Stimulated activated CD4-positive, alpha-beta T cell treated with anti-CD3 and anti-CD28 coated beads, Interleukin-4, amount 100 ng/mL, for 48 hours (primary cell): ENCODE results near the gene TUSC2.
"Not testable (repeated sequence)": the region's sequence is repeated elsewhere in the genome, so short reads cannot be mapped to it uniquely, and the experiment has no call there.

Experiments used
- DNase-seq, 2 donors: peaks; one replicate each; pipeline ENCODE4 v3.0.0-alpha.2; 2020; ENCODE audit warnings: low read depth in 2 of 2

The TUSC2 gene

GRCh38 chr3:50318615-50319014 lies 9.4 kb downstream of the TUSC2 start:
- DNase-seq: no peak

GRCh38 chr3:50318163-50318562 lies 9.9 kb downstream of the TUSC2 start:
- no peak for DNase-seq

- no peak for DNase-seq
Measured at GRCh38 chr3:50317300-50317699, 10.7 kb downstream of the TUSC2 start.

- no peak for DNase-seq
Measured at GRCh38 chr3:50316657-50317242, 11.3 kb downstream of the TUSC2 start.

GRCh38 chr3:50314816-50315215 lies 13.2 kb downstream of the TUSC2 start:
- no peak for DNase-seq

GRCh38 chr3:50314342-50314741 lies 13.7 kb downstream of the TUSC2 start:
- no peak for DNase-seq

- DNase-seq: not testable (repeated sequence)
Measured at GRCh38 chr3:50312041-50312440, 16.0 kb downstream of the TUSC2 start.

GRCh38 chr3:50304601-50305000 lies 23.4 kb downstream of the TUSC2 start:
- no peak for DNase-seq

GRCh38 chr3:50303013-50303815 lies 24.8 kb downstream of the TUSC2 start, which contains the start of gene HYAL1:
TSS of gene HYAL1 (minus strand) at chr3:50303574. CDS start at chr3:50302956, 618 bp downstream.
- no peak for DNase-seq

- DNase-seq: no peak
Measured at GRCh38 chr3:50302095-50303012, 25.7 kb downstream of the TUSC2 start.

- no peak for DNase-seq
Measured at GRCh38 chr3:50300681-50301254, 27.3 kb downstream of the TUSC2 start.

GRCh38 chr3:50299929-50300680 lies 27.9 kb downstream of the TUSC2 start:
- no peak for DNase-seq

- no peak for DNase-seq
Measured at GRCh38 chr3:50299638-50299928, 28.4 kb downstream of the TUSC2 start.

GRCh38 chr3:50298836-50299637 lies 29.0 kb downstream of the TUSC2 start, which contains the start of the genes HYAL3 and NAA80:
TSS of gene HYAL3 (minus strand) at chr3:50299405. CDS start at chr3:50295602, 3,803 bp downstream.
TSS of gene NAA80 (minus strand) at chr3:50299405. CDS start at chr3:50297463, 1,942 bp downstream.
- peak; percentile 98 to 99 for DNase-seq

- DNase-seq: no peak
Measured at GRCh38 chr3:50297896-50298725, 29.9 kb downstream of the TUSC2 start.

- DNase-seq: no peak
Measured at GRCh38 chr3:50297384-50297775, 30.6 kb downstream of the TUSC2 start.

GRCh38 chr3:50296721-50297383 lies 31.2 kb downstream of the TUSC2 start:
- no peak for DNase-seq

GRCh38 chr3:50295553-50296431 lies 32.2 kb downstream of the TUSC2 start:
- DNase-seq: no peak
